ENCODE data around the gene RAC2. TPM values are rescaled to one million over a fixed set of nuclear protein-coding genes. Genes with fewer than 3 reads are reported as not detected.
A peak's percentile ranks its signal among the peaks of the same experiment; 100 is the strongest.

Gene RAC2
- total and polyA plus RNA-seq, 9 of the 15 experiments (the other 6 are each of a cell fraction or from before 2014, with no cell fraction given), result 22.7 to 103 (median 43.3) TPM

DNA sequence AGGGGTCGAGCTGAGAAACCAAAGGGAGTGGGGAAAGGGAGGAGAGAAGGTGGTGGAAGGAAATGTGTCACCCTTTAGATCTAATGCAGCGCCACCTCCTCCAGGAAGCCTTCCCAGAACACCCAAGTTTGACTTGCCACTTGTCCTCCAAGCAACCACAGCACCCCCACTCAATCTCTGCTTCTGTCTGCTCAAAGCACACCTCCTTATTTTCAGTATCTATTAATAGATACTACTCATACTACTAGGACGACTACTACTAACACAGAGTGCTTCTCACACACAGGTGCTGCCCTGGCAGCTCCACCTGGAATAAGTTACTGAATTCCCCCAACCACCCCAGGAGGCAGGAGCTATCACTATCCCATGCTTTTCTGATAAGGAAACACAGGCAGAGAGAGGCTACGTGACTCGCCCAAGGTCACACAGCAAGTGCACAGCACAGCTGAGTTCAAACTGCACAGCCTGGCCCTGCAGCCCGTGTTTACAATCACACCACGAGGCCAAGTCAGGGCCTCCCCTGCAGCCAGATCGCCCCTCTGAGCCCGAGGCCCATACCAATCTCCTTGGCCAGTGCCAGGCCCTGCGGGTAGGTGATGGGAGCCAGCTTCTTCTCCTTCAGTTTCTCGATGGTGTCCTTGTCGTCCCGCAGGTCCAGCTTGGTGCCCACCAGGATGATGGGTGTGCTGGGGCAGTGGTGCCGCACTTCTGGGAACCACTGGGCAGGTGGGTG is 13.2 kb downstream of the RAC2 start (continued):
- TF ChIP-seq ZNF740 (CRISPR knock-in tag; IDR thresholded peaks at IDR 0.05) (0 out of 2 replicates have a peak, but pooled peaks have one; percentile 35), ZNF740 (tag; IDR thresholded peaks at IDR 0.05) (0 out of 4 replicates have a peak, but pooled peaks of 1 of the 2 experiments have one; percentile 24), IRF2 (CRISPR knock-in tag; IDR thresholded peaks at IDR 0.05) (no peak), SMARCA5 (IDR thresholded peaks at IDR 0.05) (peak; percentile 81), ZNF253 (CRISPR knock-in tag; conservative IDR thresholded peaks at IDR 0.05) (no peak), KDM1A (IDR thresholded peaks at IDR 0.05) (peak; percentile 79 to 83; a peak in 3 of 4 replicates), HLTF (IDR thresholded peaks at IDR 0.05) (no peak), ZNF436 (CRISPR knock-in tag; IDR thresholded peaks at IDR 0.05) (peak; percentile 91), PTBP1 (IDR thresholded peaks at IDR 0.05; ENCODE audit: low read depth, low read length) (0 out of 2 replicates have a peak, but pooled peaks have one; percentile 71), POLR2G (IDR thresholded peaks at IDR 0.05; ENCODE audit: low read depth, low read length) (peak; percentile 57)
- TF ChIP-seq, protein P1, sequence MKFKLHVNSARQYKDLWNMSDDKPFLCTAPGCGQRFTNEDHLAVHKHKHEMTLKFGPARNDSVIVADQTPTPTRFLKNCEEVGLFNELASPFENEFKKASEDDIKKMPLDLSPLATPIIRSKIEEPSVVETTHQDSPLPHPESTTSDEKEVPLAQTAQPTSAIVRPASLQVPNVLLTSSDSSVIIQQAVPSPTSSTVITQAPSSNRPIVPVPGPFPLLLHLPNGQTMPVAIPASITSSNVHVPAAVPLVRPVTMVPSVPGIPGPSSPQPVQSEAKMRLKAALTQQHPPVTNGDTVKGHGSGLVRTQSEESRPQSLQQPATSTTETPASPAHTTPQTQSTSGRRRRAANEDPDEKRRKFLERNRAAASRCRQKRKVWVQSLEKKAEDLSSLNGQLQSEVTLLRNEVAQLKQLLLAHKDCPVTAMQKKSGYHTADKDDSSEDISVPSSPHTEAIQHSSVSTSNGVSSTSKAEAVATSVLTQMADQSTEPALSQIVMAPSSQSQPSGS (CRISPR knock-in tag; IDR thresholded peaks at IDR 0.05), result no peak
- TF ChIP-seq, protein P2, sequence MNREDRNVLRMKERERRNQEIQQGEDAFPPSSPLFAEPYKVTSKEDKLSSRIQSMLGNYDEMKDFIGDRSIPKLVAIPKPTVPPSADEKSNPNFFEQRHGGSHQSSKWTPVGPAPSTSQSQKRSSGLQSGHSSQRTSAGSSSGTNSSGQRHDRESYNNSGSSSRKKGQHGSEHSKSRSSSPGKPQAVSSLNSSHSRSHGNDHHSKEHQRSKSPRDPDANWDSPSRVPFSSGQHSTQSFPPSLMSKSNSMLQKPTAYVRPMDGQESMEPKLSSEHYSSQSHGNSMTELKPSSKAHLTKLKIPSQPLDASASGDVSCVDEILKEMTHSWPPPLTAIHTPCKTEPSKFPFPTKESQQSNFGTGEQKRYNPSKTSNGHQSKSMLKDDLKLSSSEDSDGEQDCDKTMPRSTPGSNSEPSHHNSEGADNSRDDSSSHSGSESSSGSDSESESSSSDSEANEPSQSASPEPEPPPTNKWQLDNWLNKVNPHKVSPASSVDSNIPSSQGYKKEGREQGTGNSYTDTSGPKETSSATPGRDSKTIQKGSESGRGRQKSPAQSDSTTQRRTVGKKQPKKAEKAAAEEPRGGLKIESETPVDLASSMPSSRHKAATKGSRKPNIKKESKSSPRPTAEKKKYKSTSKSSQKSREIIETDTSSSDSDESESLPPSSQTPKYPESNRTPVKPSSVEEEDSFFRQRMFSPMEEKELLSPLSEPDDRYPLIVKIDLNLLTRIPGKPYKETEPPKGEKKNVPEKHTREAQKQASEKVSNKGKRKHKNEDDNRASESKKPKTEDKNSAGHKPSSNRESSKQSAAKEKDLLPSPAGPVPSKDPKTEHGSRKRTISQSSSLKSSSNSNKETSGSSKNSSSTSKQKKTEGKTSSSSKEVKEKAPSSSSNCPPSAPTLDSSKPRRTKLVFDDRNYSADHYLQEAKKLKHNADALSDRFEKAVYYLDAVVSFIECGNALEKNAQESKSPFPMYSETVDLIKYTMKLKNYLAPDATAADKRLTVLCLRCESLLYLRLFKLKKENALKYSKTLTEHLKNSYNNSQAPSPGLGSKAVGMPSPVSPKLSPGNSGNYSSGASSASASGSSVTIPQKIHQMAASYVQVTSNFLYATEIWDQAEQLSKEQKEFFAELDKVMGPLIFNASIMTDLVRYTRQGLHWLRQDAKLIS (CRISPR knock-in tag; IDR thresholded peaks at IDR 0.05), result no peak

Measured in K562 (cell line).